Activated gamma-delta T cell (primary cell): ENCODE measurements around the gene STIMATE.

ENCODE experiments used
- DNase-seq: peaks from one replicate; lab custom pipeline; 2025; lab: John Stamatoyannopoulos, UW
- total RNA-seq, 2 donors: gene quantifications; one replicate each; lab custom pipeline; 2026; lab: John Stamatoyannopoulos, UW

The STIMATE gene
- total RNA-seq, result 2.2 to 2.3 reads per million in 2 donors

GRCh38 chr3:52897130-52898122 is at the start of gene STIMATE:
Gene STIMATE (minus strand): TSS chr3:52897548. CDS start chr3:52897450, 98 bp downstream.
- peak; percentile 75 for DNase-seq

GRCh38 chr3:52939600-52939999 is 42.3 kb upstream of the STIMATE start:
- DNase-seq, result no peak

GRCh38 chr3:52934630-52935530 is 37.5 kb upstream of the STIMATE start:
- no peak for DNase-seq

- no peak for DNase-seq
Measured at GRCh38 chr3:52931889-52932288, 34.5 kb upstream of the STIMATE start.

GRCh38 chr3:52931328-52931727 is 34.0 kb upstream of the STIMATE start:
- DNase-seq, result no peak

GRCh38 chr3:52930748-52931147 is 33.4 kb upstream of the STIMATE start:
- no peak for DNase-seq

- no peak for DNase-seq
Measured at GRCh38 chr3:52926554-52926953, 29.2 kb upstream of the STIMATE start.

GRCh38 chr3:52925405-52926313 is 28.3 kb upstream of the STIMATE start:
- no peak for DNase-seq

GRCh38 chr3:52923963-52924362 is 26.6 kb upstream of the STIMATE start:
- DNase-seq, result no peak

- DNase-seq, result no peak
Measured at GRCh38 chr3:52920841-52921240, 23.5 kb upstream of the STIMATE start.

- DNase-seq, result no peak
Measured at GRCh38 chr3:52917044-52917443, 19.7 kb upstream of the STIMATE start.

GRCh38 chr3:52915294-52915693 is 17.9 kb upstream of the STIMATE start:
- no peak for DNase-seq

GRCh38 chr3:52912885-52913731 is 15.8 kb upstream of the STIMATE start:
- DNase-seq, result no peak

- DNase-seq, result no peak
Measured at GRCh38 chr3:52910823-52911222, 13.5 kb upstream of the STIMATE start.

- DNase-seq, result no peak
Measured at GRCh38 chr3:52907497-52907896, 10.1 kb upstream of the STIMATE start.

- no peak for DNase-seq
Measured at GRCh38 chr3:52904552-52904951, 7.2 kb upstream of the STIMATE start.

GRCh38 chr3:52904000-52904399 is 6.7 kb upstream of the STIMATE start:
- no peak for DNase-seq

GRCh38 chr3:52896613-52897012 is 735 bp downstream of the STIMATE start:
- no peak for DNase-seq

GRCh38 chr3:52896151-52896550 is 1.2 kb downstream of the STIMATE start:
- DNase-seq, result no peak

GRCh38 chr3:52895418-52895817 is 1.9 kb downstream of the STIMATE start:
- DNase-seq, result no peak
